HG03095 (cell line): ENCODE results near the gene HDAC8.

Source experiments
- ATAC-seq: cut with Tn5 transposase; IDR thresholded peaks from one replicate; pipeline ENCODE4 v1.9.1; 2021; ENCODE audit warnings: moderate library complexity; ENCODE audit not compliant: unreplicated experiment

The HDAC8 gene

GRCh38 chrX:72301781-72302180 is 270.9 kb downstream of the HDAC8 start:
- ATAC-seq, result no peak

DNA sequence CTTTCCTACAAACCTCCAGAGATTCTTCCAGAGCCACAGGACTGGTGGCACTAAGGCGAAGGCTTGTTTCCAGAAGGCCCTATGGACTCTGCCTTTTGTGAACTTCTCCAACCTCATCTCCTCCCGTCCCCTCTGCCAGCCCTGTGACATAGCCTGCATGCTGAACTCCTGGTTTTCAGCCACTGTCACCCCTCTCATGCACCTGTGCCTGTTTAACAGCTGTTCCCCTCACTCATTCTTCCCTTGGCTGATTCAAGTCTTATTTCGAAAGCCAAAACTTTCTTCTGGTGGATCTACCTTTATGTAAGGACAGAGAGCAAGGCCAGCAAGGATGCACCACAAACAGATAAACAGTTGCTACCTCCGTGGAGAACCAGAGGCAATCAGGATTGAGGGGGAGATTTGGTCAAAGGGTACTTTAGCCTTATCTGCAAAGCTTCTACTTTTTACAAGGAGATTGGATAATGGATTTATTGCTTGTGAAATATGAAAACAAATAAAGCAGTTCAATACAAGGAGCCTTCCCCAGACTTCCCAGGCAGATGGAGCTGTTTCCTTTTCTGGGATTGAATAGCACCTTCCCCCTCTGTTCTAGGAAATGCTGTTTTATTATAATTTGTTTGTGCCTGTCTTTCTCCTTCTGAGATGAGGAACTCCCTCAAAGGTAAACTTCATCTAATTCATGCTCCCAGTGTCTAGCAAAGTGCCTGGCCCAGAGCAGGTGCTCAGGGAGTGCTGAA is 272.6 kb downstream of the HDAC8 start:
- no peak for ATAC-seq

DNA sequence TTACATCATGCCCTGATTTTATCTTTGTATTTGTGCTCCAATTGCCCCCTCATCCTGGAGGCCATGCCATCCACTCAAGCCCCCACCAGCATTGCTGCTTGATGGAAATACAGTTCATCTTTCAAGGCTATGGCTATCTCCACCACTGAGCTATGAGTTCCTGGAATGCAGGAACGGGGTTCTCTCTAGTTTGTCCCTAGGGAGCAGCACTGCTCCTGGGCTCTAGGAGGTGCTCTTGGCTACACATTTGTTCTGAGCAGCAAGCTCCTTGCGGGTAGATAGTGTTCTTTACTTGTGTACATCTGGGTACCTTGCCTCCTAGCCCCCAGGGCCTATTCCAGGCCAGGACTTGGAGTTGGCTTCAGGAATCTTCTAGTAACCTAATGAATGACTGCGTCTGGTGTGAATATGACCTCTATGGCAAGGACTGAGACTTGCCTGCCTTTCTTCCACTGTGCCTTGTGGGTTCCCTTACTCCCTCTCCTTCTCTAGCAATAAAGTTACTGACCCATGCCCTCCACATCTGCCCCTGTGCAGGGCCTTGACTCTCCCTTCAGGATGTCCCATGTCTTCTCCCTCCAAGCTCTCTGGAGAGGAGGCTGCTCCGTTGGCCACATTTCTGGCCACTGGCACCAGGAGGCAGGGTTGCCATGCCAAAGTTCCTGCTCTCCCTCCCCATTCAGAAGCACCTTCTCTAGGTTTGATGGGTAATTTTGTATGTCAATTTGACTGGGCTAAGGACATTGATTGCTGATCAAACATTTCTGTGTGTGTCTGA is 274.5 kb downstream of the HDAC8 start:
- peak; percentile 73 for ATAC-seq

GRCh38 chrX:72296991-72297390 is 275.7 kb downstream of the HDAC8 start:
- no peak for ATAC-seq

DNA sequence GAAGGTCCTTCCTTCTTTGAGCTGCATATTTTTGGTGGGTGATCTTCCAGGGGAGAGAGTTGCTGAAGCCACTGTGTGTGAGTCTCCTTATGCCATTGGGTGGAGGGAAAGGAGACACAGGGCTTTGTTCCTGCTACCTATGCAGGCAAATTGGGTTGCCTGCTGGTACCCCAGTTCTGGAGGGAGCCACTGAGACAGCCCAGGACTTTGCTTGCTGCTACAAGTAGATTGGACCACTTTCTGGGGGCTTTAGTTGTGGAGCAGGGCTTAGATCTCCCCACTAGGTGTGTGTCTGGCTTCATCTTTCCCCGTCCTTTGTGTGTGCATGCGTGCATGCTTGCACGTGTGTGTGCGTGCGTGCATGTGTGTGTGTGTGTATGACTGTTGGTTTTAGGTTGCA is 276.9 kb downstream of the HDAC8 start:
- ATAC-seq, result no peak

DNA sequence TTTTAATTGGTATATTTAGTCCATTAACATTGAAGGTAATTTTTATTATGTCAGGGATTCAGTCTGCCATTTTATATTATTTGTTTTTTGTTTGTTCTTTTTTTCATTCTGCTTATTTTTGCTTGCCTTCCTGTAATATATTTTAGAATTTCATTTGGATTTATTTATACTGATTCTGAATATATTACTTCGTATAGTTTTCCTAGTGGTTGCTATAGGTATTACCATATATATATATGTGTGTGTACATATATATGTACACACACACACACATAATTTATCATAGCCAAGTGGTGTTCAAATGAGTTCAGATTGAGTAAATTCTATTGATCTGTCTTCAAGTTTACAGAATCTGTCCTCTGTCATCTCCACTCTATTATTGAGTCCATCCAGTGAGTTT is 278.1 kb downstream of the HDAC8 start:
- ATAC-seq, result no peak

- ATAC-seq, result no peak
Observed at GRCh38 chrX:72282302-72282701, 290.3 kb downstream of the HDAC8 start.

- ATAC-seq, result no peak
Observed at GRCh38 chrX:72280321-72280845, 292.3 kb downstream of the HDAC8 start.
